Body of pancreas (tissue), 4 donors: ENCODE data around the gene OR10A6. TPM values are rescaled to one million over a fixed set of nuclear protein-coding genes. Genes with fewer than 3 reads are reported as not detected.

ENCODE experiments used
- ATAC-seq: fragments of 150-250 bp; one replicate; pipeline ENCODE4 v1.9.1; 2016
- DNase-seq, 4 donors: peaks; one replicate each; pipeline ENCODE4 v3.0.0-alpha.2; 2019
- H3K27ac ChIP-seq, 4 donors: fragments of 200-600 bp; sonication (generic); 1 replicate in 3 of 4; 2 replicates in 1 of 4; pipeline versions ENCODE4 v1.5.1 to v1.6.1; 2016 to 2019; ENCODE audit warnings: mild to moderate bottlenecking in 1 of 4, mixed read lengths in 1 of 4, moderate library complexity in 1 of 4
- H3K27me3 ChIP-seq, 2 donors: fragments of 200-600 bp; sonication (generic); one replicate each; pipeline ENCODE4 v1.6.0; 2016; ENCODE audit warnings: mild to moderate bottlenecking in 1 of 2
- H3K36me3 ChIP-seq, 2 donors: fragments of 200-600 bp; sonication (generic); replicated peaks in 1 of 2; 2 replicates each; pipeline ENCODE4 v1.5.1; 2016; ENCODE audit warnings: low read depth in 2 of 2; ENCODE audit not compliant: insufficient read depth in 1 of 2
- H3K4me1 ChIP-seq: fragments of 200-600 bp; sonication (generic); one replicate; pipeline ENCODE4 v1.6.0; 2016
- H3K4me3 ChIP-seq, 2 donors: fragments of 200-600 bp; sonication (generic); 1 replicate in 1 of 2; 2 replicates in 1 of 2; pipeline ENCODE4 v1.5.1; 2016 to 2019
- H3K9me3 ChIP-seq, 3 donors: fragments of 200-600 bp; sonication (generic); 1 replicate in 2 of 3; 2 replicates in 1 of 3; pipeline ENCODE4 v1.5.1; 2016
- CTCF ChIP-seq, 7 experiments: fragments of 450-650 bp in 4 of 7; fragments of 200-600 bp in 3 of 7; sonication (generic) in 3 of 7; IDR thresholded peaks; one replicate each; pipeline ENCODE4 v1.5.1; 2016 to 2019; ENCODE audit warnings: antibody characterized with exemption in 7 of 7
- POLR2A ChIP-seq, 3 donors: fragments of 450-650 bp; IDR thresholded peaks; one replicate each; pipeline ENCODE4 v1.6.1; 2016; ENCODE audit warnings: antibody characterized with exemption in 3 of 3, mild to moderate bottlenecking in 2 of 3
- WGBS, 2 donors: methylation state at CpG; one replicate each; pipeline ENCODE4 v1.1.5; 2017; 5-methylcytosine and 5-hydroxymethylcytosine counted together
- intact Hi-C: fragments of 100-400 bp; cut with DNase I; formaldehyde crosslinking; loops from one replicate; pipeline ENCODE4 v1.15.1; 2023
- total RNA-seq, 2 donors: library from RNA; depleted of rRNA; stranded (reverse); fragments of >200 nt; gene quantifications; one replicate each; pipeline ENCODE4 v1.1.0, GENCODE V29; 2016

The OR10A6 gene
- total RNA-seq, 2 donors from 2014 or later: not detected

GRCh38 chr11:7907121-7907520 is 23.9 kb downstream of the OR10A6 start:
- Histone ChIP-seq H3K27me3 (no peaks in the 10 kb centered on the region), H3K4me1 (peaks cover 20% of the 10 kb centered on the region), H3K9me3 (no peaks in the 10 kb centered on the region), H3K27ac (no peak overlapping the region), H3K36me3 (no peaks in the 10 kb centered on the region), H3K4me3 (no peak overlapping the region)
- ATAC-seq: no peak
- 45 to 53% methylated on average over 3 of the region's 3 CpGs for WGBS, 2 donors
- TF ChIP-seq POLR2A (IDR thresholded peaks at IDR 0.05) (no peak), CTCF (IDR thresholded peaks at IDR 0.05) (no peak)
- no peak for DNase-seq
- intact Hi-C loops: no loop called here

GRCh38 chr11:7906481-7906880 is 24.6 kb downstream of the OR10A6 start:
- DNase-seq (no peak), ATAC-seq (peak; percentile 24)
- peaks cover 20% of the 10 kb centered on the region for H3K4me1 ChIP-seq
- TF ChIP-seq POLR2A (IDR thresholded peaks at IDR 0.05) (no peak), CTCF (IDR thresholded peaks at IDR 0.05) (no peak)
- H3K36me3 ChIP-seq: no peaks in the 10 kb centered on the region
- H3K9me3 ChIP-seq: no peaks in the 10 kb centered on the region
- WGBS, 2 donors: 34 to 38% methylated on average over 4 of the region's 4 CpGs
- H3K4me3 ChIP-seq: no peak overlapping the region
- intact Hi-C loops: no loop called here
- H3K27ac ChIP-seq: no peak overlapping the region
- no peaks in the 10 kb centered on the region for H3K27me3 ChIP-seq

GRCh38 chr11:7905961-7906429 is 25.1 kb downstream of the OR10A6 start:
- H3K9me3 ChIP-seq: no peaks in the 10 kb centered on the region
- H3K27me3 ChIP-seq: no peaks in the 10 kb centered on the region
- TF ChIP-seq CTCF (IDR thresholded peaks at IDR 0.05) (no peak), POLR2A (IDR thresholded peaks at IDR 0.05) (no peak)
- H3K27ac ChIP-seq: no peak overlapping the region
- DNase-seq: no peak
- ATAC-seq: peak; percentile 45
- H3K36me3 ChIP-seq: no peaks in the 10 kb centered on the region
- intact Hi-C loops: no loop called here
- H3K4me1 ChIP-seq: peaks cover 20% of the 10 kb centered on the region
- H3K4me3 ChIP-seq: no peak overlapping the region
- WGBS, 2 donors: 58 to 60% methylated on average over 3 of the region's 3 CpGs

- no peaks in the 10 kb centered on the region for H3K36me3 ChIP-seq
- no peak for ATAC-seq
- H3K4me1 ChIP-seq: peaks cover 20% of the 10 kb centered on the region
- H3K27ac ChIP-seq: no peak overlapping the region
- H3K27me3 ChIP-seq: no peaks in the 10 kb centered on the region
- intact Hi-C loops: no loop called here
- no peak for DNase-seq
- TF ChIP-seq POLR2A (IDR thresholded peaks at IDR 0.05): no peak
- TF ChIP-seq CTCF (IDR thresholded peaks at IDR 0.05): no peak
- H3K4me3 ChIP-seq: no peak overlapping the region
- no peaks in the 10 kb centered on the region for H3K9me3 ChIP-seq
- WGBS, 2 donors: 80 to 83% methylated on average over 9 of the region's 9 CpGs
Measured at GRCh38 chr11:7905549-7905948, 25.5 kb downstream of the OR10A6 start.

- H3K27ac ChIP-seq: no peak overlapping the region
- intact Hi-C loops: loop anchor here (5.0 kb wide), 1 partner anchor 87 kb away; no protein-coding TSS in a partner anchor
- H3K9me3 ChIP-seq: no peaks in the 10 kb centered on the region
- 53 to 58% methylated on average over 3 of the region's 3 CpGs for WGBS, 2 donors
- no peak for DNase-seq
- peaks cover 20% of the 10 kb centered on the region for H3K4me1 ChIP-seq
- no peaks in the 10 kb centered on the region for H3K36me3 ChIP-seq
- ATAC-seq: no peak
- H3K4me3 ChIP-seq: no peak overlapping the region
- TF ChIP-seq CTCF (IDR thresholded peaks at IDR 0.05) (peak in 4 of 7 experiments; percentile 34 to 59 (median 46)), POLR2A (IDR thresholded peaks at IDR 0.05) (no peak)
- no peaks in the 10 kb centered on the region for H3K27me3 ChIP-seq
Measured at GRCh38 chr11:7904917-7905316, 26.2 kb downstream of the OR10A6 start.
